Mesenteric fat pad (tissue), 1 donor: ENCODE measurements around the gene TARS3. TPM values are rescaled to one million over a fixed set of nuclear protein-coding genes. Genes with fewer than 3 reads are reported as not detected.
A peak's percentile ranks its signal among the peaks of the same experiment; 100 is the strongest.
"Not testable (repeated sequence)": the region's sequence is repeated elsewhere in the genome, so short reads cannot be mapped to it uniquely, and the experiment has no call there.

Source experiments
- DNase-seq: peaks from one replicate; pipeline ENCODE4 v3.0.0-alpha.2; 2020; ENCODE audit warnings: low spot score
- long read RNA-seq: library from polyadenylated mRNA; unstranded; transcript quantifications from one replicate; pipeline ENCODE4 v2.0.0, GENCODE V29; 2020
- total RNA-seq: library from RNA; stranded (reverse); fragmentation: NEBNext Ultra II Directional; extraction: Animal tissue kit (Norgen Biotek cat#: 25700); gene quantifications from one replicate; pipeline ENCODE4 v1.2.1, GENCODE V29; 2021
- donor health status: DM: yes; HTN: yes; CAD: no.

Gene TARS3
- 8.8 TPM for total RNA-seq
- long read RNA-seq, transcript TARSL2-201 (19 exons, 3,610 nt), result major isoform, 5 of 12 reads
- long read RNA-seq, partial matches to known transcripts, result 6 of 12 reads
- long read RNA-seq, other reads (novel, unspliced or antisense), result 1 of 12 reads

GRCh38 chr15:101723874-101724674 is at the start of gene TARS3:
Gene TARS3, minus strand, starts transcription at chr15:101724473. Its CDS starts 86 bp downstream, at chr15:101724387.
- DNase-seq, result peak; percentile 98

- no peak for DNase-seq
Measured at GRCh38 chr15:101773496-101774100, 49.3 kb upstream of the TARS3 start.

- no peak for DNase-seq
Measured at GRCh38 chr15:101772921-101773320, 48.6 kb upstream of the TARS3 start.

- peak; percentile 84 for DNase-seq
Measured at GRCh38 chr15:101767083-101767640, 42.9 kb upstream of the TARS3 start.

GRCh38 chr15:101765772-101766456 is 41.6 kb upstream of the TARS3 start:
- DNase-seq, result peak; percentile 76

- peak; percentile 39 for DNase-seq
Measured at GRCh38 chr15:101765340-101765671, 41.0 kb upstream of the TARS3 start.

- peak; percentile 88 for DNase-seq
Measured at GRCh38 chr15:101764669-101765339, 40.5 kb upstream of the TARS3 start.

GRCh38 chr15:101746716-101747082 is 22.4 kb upstream of the TARS3 start:
- not testable (repeated sequence) for DNase-seq

GRCh38 chr15:101734837-101735236 is 10.6 kb upstream of the TARS3 start:
- DNase-seq, result not testable (repeated sequence)

GRCh38 chr15:101733545-101733944 is 9.3 kb upstream of the TARS3 start:
- DNase-seq, result no peak

- no peak for DNase-seq
Measured at GRCh38 chr15:101732772-101733171, 8.5 kb upstream of the TARS3 start.

- DNase-seq, result no peak
Measured at GRCh38 chr15:101731746-101732145, 7.5 kb upstream of the TARS3 start.

GRCh38 chr15:101727186-101727585 is 2.9 kb upstream of the TARS3 start:
- DNase-seq, result no peak

GRCh38 chr15:101725073-101725472 is 800 bp upstream of the TARS3 start:
- no peak for DNase-seq

GRCh38 chr15:101724675-101725005 is 367 bp upstream of the TARS3 start:
- no peak for DNase-seq

- no peak for DNase-seq
Measured at GRCh38 chr15:101723171-101723873, 951 bp downstream of the TARS3 start.

GRCh38 chr15:101718896-101719295 is 5.4 kb downstream of the TARS3 start:
- DNase-seq, result no peak

GRCh38 chr15:101712078-101712477 is 12.2 kb downstream of the TARS3 start:
- no peak for DNase-seq

- no peak for DNase-seq
Measured at GRCh38 chr15:101710806-101711205, 13.5 kb downstream of the TARS3 start.

- no peak for DNase-seq
Measured at GRCh38 chr15:101709466-101709865, 14.8 kb downstream of the TARS3 start.

- DNase-seq, result no peak
Measured at GRCh38 chr15:101707983-101708382, 16.3 kb downstream of the TARS3 start.
